ENCODE results near the gene ST3GAL3.

ST3GAL3 gene

DNA sequence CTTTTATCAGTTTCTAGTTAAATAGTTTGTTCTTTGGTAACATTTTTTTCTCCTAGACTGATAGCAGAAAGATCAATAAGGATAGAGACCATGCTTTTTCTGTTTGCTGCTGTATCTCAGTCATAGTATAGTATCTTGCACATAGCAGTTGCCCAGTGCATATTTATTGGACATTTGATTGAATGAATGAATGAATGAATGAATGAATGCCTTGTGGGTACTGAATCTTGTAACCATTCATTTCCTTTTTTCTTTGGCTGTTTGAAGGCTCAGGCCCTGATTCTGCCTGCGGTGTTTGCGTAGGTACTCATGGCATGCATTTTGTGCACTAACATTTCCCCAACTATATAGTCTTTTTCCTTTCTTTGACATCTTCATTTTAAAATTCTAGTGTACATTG lies 83.9 kb downstream of the ST3GAL3 start:
- Histone ChIP-seq H3K4me3 (ENCODE audit: low read depth, low read length) (no peak overlapping the region), H3K36me3 (ENCODE audit: control insufficient read depth, insufficient read depth, low read length) (no peaks in the 10 kb centered on the region), H3K27ac (ENCODE audit: low read depth, low read length) (no peak overlapping the region), H3K27me3 (ENCODE audit: control insufficient read depth, insufficient read depth, low read length) (no peaks in the 10 kb centered on the region), H3K4me1 (ENCODE audit: control insufficient read depth, insufficient read depth, low read length) (no peaks in the 10 kb centered on the region), H3K9me3 (ENCODE audit: control insufficient read depth, insufficient read depth, low read length) (no peaks in the 10 kb centered on the region), H3K9ac (ENCODE audit: low read depth, low read length) (no peak overlapping the region)

DNA sequence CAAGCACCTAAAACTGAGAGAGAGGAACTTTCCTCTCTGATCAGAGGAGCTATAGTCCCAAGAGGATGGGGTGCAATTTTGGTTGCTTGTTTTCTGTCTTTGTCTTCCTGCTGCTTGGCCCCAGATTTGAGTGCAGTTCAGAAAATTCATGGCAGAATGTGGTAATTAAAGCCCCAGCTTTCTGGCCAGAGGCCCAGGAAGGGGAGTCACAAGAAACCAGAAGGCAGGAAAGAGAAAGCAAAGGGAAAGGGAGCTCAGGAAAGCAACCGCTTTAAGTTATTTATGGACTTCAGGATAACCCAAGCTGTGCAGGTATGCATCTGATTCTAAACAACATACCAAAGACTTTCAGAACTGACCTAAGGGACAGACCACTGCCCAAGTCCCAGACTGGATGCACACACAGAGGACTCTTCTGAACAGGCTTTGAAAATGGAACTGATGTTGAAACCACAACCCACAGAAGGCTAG lies 88.8 kb downstream of the ST3GAL3 start:
- Histone ChIP-seq H3K27me3 (ENCODE audit: control insufficient read depth, insufficient read depth, low read length) (no peaks in the 10 kb centered on the region), H3K4me3 (ENCODE audit: low read depth, low read length) (no peak overlapping the region), H3K27ac (ENCODE audit: low read depth, low read length) (no peak overlapping the region), H3K9me3 (ENCODE audit: control insufficient read depth, insufficient read depth, low read length) (no peaks in the 10 kb centered on the region), H3K36me3 (ENCODE audit: control insufficient read depth, insufficient read depth, low read length) (no peaks in the 10 kb centered on the region), H3K9ac (ENCODE audit: low read depth, low read length) (no peak overlapping the region), H3K4me1 (ENCODE audit: control insufficient read depth, insufficient read depth, low read length) (no peaks in the 10 kb centered on the region)

DNA sequence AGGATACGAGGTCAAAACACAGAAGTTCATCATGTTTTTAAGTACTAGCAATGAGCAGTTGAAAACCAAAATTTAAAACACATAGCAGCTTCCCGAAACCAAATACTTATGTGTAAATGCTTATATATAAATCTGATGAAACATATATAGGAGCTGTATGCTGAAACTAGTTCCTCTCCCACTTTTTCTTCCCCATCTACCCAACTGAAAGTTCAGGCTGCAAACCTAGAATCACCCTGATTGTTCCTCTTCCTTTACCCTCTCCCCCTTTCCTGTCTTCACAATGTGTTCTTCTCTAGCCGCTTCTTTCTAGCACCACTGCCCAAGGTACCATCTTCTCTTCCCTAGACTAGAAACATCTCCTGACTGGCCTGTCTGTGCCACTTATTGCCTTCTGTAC lies 90.6 kb downstream of the ST3GAL3 start:
- H3K27me3 ChIP-seq (ENCODE audit: control insufficient read depth, insufficient read depth, low read length): no peaks in the 10 kb centered on the region
- no peaks in the 10 kb centered on the region for H3K9me3 ChIP-seq (ENCODE audit: control insufficient read depth, insufficient read depth, low read length)
- H3K4me1 ChIP-seq (ENCODE audit: control insufficient read depth, insufficient read depth, low read length): no peaks in the 10 kb centered on the region
- no peak overlapping the region for H3K4me3 ChIP-seq (ENCODE audit: low read depth, low read length)
- no peak overlapping the region for H3K27ac ChIP-seq (ENCODE audit: low read depth, low read length)
- no peak overlapping the region for H3K9ac ChIP-seq (ENCODE audit: low read depth, low read length)
- no peaks in the 10 kb centered on the region for H3K36me3 ChIP-seq (ENCODE audit: control insufficient read depth, insufficient read depth, low read length)

DNA sequence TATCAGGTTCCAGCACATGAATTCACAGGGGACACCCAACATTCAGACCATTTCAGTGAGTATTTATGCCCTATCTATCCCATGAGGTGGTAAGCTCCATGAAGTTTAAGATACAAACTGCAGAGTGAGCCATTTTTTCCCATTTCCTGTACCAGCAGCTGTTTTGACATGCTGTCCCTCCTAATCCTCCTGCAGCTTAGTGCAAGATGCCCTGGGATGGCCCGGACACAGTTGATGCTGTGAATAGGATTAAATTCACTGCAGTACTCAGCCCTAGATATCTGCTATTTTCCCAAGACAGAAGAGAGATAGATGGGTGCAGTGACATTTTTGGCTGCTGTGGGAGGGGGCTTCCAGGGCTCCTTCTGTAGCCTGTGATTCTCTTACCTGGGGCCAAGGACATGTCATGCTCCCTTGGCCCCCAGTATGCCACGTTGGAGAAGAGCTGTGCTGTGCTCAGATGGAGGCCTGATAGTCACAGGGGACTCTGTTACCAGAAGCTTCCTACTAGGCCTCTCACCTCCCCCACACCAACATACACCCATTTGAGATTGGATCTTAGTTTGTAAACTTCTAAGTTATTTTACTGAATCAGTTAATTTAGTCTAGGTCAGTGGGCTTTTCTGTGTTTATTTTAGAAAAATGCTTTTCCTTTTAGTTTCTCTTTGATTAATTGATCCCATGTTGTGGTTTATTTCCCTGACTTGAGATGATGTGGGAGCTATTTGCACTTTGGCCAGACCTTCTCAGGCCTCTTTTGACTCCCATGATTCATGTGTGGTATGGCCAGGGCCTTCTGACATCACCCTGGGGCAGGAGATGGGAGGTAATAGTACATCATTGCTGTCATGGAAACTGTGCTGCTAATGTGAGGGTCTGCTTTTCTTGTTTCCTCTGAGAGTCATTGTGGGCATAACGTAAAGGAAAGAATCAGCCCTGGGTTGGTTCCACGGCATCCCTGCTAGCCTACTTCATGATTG lies 92.6 kb downstream of the ST3GAL3 start:
- Histone ChIP-seq H3K27ac (ENCODE audit: low read depth, low read length) (no peak overlapping the region), H3K36me3 (ENCODE audit: control insufficient read depth, insufficient read depth, low read length) (no peaks in the 10 kb centered on the region)

DNA sequence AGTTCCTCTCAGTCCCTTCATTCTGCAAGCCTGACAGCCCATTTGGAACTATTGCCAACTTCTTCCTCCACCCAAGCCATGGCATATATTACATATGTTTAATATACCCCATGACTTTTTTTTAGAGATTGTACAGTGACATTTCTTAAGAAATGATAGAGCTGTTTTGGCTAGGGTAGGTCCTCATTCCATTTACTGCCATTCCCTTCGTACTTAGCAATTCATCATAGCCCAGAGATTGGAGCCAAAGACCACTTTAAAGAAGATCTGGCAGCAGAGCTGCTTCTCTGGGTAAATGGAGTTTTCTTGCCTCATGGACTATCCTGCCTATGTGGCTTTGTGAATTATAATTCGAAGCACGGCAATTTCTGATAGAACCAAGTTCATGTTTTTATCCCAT lies 93.4 kb downstream of the ST3GAL3 start:
- Histone ChIP-seq H3K27me3 (ENCODE audit: control insufficient read depth, insufficient read depth, low read length) (no peaks in the 10 kb centered on the region), H3K27ac (ENCODE audit: low read depth, low read length) (no peak overlapping the region), H3K4me3 (ENCODE audit: low read depth, low read length) (no peak overlapping the region), H3K4me1 (ENCODE audit: control insufficient read depth, insufficient read depth, low read length) (0 out of 2 replicates have a peak, but pooled peaks cover 4% of the 10 kb centered on the region), H3K36me3 (ENCODE audit: control insufficient read depth, insufficient read depth, low read length) (no peaks in the 10 kb centered on the region), H3K9ac (ENCODE audit: low read depth, low read length) (no peak overlapping the region), H3K9me3 (ENCODE audit: control insufficient read depth, insufficient read depth, low read length) (no peaks in the 10 kb centered on the region)

More for the DNA sequence above, 92.6 kb downstream of the ST3GAL3 start:
- no peak overlapping the region for H3K4me3 ChIP-seq (ENCODE audit: low read depth, low read length)
- no peak overlapping the region for H3K9ac ChIP-seq (ENCODE audit: low read depth, low read length)
- 0 out of 2 replicates have a peak, but pooled peaks cover 3% of the 10 kb centered on the region for H3K4me1 ChIP-seq (ENCODE audit: control insufficient read depth, insufficient read depth, low read length)
- no peaks in the 10 kb centered on the region for H3K9me3 ChIP-seq (ENCODE audit: control insufficient read depth, insufficient read depth, low read length)
- no peaks in the 10 kb centered on the region for H3K27me3 ChIP-seq (ENCODE audit: control insufficient read depth, insufficient read depth, low read length)

DNA sequence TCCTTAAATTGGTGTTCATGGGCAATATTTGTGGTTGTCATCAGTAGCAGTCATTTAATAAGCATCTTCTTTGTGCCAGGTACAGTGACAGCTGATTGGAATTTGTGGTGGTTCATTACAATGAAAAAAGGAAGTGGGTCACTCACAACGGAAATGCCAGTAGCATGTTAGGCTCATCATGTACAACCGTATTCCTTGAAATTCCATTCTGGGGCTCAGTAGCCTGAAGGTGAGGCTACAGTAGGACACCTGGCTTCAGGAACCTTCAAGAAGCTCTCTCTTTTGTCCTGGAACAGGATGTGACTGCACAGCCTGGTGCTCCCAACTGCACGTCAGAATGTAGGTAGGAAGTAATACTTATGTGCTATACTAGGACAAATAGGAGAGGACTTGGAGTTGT lies 93.9 kb downstream of the ST3GAL3 start:
- H3K9me3 ChIP-seq (ENCODE audit: control insufficient read depth, insufficient read depth, low read length): no peaks in the 10 kb centered on the region
- H3K27ac ChIP-seq (ENCODE audit: low read depth, low read length): no peak overlapping the region
- H3K9ac ChIP-seq (ENCODE audit: low read depth, low read length): no peak overlapping the region
- 0 out of 2 replicates have a peak, but pooled peaks cover 4% of the 10 kb centered on the region for H3K4me1 ChIP-seq (ENCODE audit: control insufficient read depth, insufficient read depth, low read length)
- H3K27me3 ChIP-seq (ENCODE audit: control insufficient read depth, insufficient read depth, low read length): no peaks in the 10 kb centered on the region
- no peaks in the 10 kb centered on the region for H3K36me3 ChIP-seq (ENCODE audit: control insufficient read depth, insufficient read depth, low read length)
- H3K4me3 ChIP-seq (ENCODE audit: low read depth, low read length): no peak overlapping the region

DNA sequence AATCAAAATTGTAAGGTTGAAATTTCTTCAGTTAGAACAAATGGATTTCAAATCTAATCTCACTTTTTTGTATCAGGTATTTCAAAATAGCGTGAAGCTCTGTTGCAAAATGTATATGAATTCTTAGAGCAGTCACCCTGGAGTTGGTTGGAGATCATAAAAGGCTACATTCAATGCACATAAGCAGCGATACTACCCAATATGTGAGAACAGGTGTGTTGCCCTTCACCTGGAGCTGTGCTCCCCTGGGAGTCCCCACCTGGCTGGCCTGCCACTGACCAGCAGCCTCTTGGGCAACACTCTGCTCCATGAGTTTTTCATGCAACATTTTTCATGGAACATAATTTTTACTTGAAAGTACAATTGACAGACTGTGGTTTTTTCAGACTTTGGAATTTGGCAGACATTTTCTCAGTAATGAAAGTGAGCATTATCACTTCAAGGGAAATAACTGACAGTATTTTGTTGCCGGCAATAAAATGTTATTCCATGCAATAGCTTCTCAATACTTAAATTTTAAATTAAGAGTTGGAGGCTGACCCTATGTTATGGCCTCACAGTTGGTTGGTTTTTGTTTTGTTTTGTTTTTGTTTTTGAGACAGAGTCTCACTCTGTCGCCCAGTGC lies 95.1 kb downstream of the ST3GAL3 start:
- H3K9ac ChIP-seq (ENCODE audit: low read depth, low read length): no peak overlapping the region
- no peak overlapping the region for H3K4me3 ChIP-seq (ENCODE audit: low read depth, low read length)
- 0 out of 2 replicates have a peak, but pooled peaks cover 4% of the 10 kb centered on the region for H3K4me1 ChIP-seq (ENCODE audit: control insufficient read depth, insufficient read depth, low read length)
- no peaks in the 10 kb centered on the region for H3K36me3 ChIP-seq (ENCODE audit: control insufficient read depth, insufficient read depth, low read length)
- no peak overlapping the region for H3K27ac ChIP-seq (ENCODE audit: low read depth, low read length)
- no peaks in the 10 kb centered on the region for H3K9me3 ChIP-seq (ENCODE audit: control insufficient read depth, insufficient read depth, low read length)
- no peaks in the 10 kb centered on the region for H3K27me3 ChIP-seq (ENCODE audit: control insufficient read depth, insufficient read depth, low read length)

DNA sequence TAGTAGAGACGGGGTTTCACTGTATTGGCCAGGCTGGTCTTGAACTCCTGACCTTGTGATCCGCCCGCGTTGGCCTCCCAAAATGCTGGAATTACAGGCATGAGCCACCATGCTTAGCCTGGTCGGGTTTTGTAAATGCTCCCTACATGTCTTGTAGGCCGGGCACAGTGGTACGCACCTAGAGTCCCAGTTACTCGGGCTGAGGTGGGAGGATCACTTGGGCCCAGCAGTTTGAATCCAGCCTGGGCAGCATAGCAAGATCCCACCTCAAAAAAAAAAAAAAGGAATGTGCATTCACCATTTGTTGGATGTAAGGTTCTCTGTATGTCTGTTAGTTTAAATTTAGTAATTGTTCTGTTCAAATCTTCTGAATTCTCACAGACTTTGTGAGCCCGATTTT lies 95.8 kb downstream of the ST3GAL3 start:
- Histone ChIP-seq H3K4me1 (ENCODE audit: control insufficient read depth, insufficient read depth, low read length) (0 out of 2 replicates have a peak, but pooled peaks cover 4% of the 10 kb centered on the region), H3K9ac (ENCODE audit: low read depth, low read length) (no peak overlapping the region), H3K4me3 (ENCODE audit: low read depth, low read length) (no peak overlapping the region), H3K36me3 (ENCODE audit: control insufficient read depth, insufficient read depth, low read length) (no peaks in the 10 kb centered on the region), H3K27me3 (ENCODE audit: control insufficient read depth, insufficient read depth, low read length) (no peaks in the 10 kb centered on the region), H3K27ac (ENCODE audit: low read depth, low read length) (no peak overlapping the region), H3K9me3 (ENCODE audit: control insufficient read depth, insufficient read depth, low read length) (no peaks in the 10 kb centered on the region)

DNA sequence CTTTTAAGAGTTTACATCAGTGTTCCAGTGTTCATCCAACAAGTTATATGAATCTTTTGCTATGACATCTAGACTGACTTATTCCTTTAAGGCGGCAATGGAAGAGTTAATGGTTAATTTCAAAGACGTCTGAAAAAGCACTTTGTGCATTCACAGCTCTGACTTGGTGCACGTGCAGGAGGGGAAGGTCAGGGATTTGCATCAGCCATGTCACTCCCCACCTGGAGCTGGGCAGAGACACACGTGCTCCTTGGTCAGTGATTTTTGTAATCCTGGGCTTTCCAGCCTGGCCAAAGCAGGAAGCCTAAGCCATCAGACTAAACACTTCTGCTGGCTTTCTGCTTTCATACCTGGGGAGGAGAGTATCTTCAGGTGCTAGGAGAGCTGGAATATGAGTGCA lies 96.3 kb downstream of the ST3GAL3 start:
- Histone ChIP-seq H3K27ac (ENCODE audit: low read depth, low read length) (no peak overlapping the region), H3K4me3 (ENCODE audit: low read depth, low read length) (no peak overlapping the region), H3K9me3 (ENCODE audit: control insufficient read depth, insufficient read depth, low read length) (no peaks in the 10 kb centered on the region)

DNA sequence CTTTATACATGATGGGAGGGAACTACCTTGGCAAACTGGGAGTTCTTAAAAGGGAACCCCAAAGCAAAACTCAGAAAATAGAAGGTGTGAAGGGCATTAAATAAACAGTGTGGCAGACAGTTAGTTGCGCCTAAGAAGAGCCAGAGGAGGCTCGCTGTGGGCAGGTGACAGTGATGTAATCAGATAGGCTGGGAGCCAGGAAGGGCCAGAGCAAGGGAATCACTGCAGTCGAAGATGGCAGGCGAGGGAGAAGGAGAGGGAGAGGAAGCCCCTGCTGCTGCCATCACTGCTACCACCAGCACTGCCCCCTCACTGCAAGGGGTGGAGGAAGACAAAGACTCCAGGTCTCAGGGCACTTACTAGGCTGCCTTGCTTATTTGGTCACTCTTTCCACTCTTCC lies 97.2 kb downstream of the ST3GAL3 start:
- no peaks in the 10 kb centered on the region for H3K27me3 ChIP-seq (ENCODE audit: control insufficient read depth, insufficient read depth, low read length)
- no peak overlapping the region for H3K9ac ChIP-seq (ENCODE audit: low read depth, low read length)
- H3K27ac ChIP-seq (ENCODE audit: low read depth, low read length): no peak overlapping the region
- H3K4me3 ChIP-seq (ENCODE audit: low read depth, low read length): no peak overlapping the region
- H3K36me3 ChIP-seq (ENCODE audit: control insufficient read depth, insufficient read depth, low read length): no peaks in the 10 kb centered on the region
- H3K4me1 ChIP-seq (ENCODE audit: control insufficient read depth, insufficient read depth, low read length): 0 out of 2 replicates have a peak, but pooled peaks cover 4% of the 10 kb centered on the region
- no peaks in the 10 kb centered on the region for H3K9me3 ChIP-seq (ENCODE audit: control insufficient read depth, insufficient read depth, low read length)

More for the DNA sequence above, 96.3 kb downstream of the ST3GAL3 start:
- H3K27me3 ChIP-seq (ENCODE audit: control insufficient read depth, insufficient read depth, low read length): no peaks in the 10 kb centered on the region
- 0 out of 2 replicates have a peak, but pooled peaks cover 4% of the 10 kb centered on the region for H3K4me1 ChIP-seq (ENCODE audit: control insufficient read depth, insufficient read depth, low read length)
- H3K9ac ChIP-seq (ENCODE audit: low read depth, low read length): no peak overlapping the region
- no peaks in the 10 kb centered on the region for H3K36me3 ChIP-seq (ENCODE audit: control insufficient read depth, insufficient read depth, low read length)

DNA sequence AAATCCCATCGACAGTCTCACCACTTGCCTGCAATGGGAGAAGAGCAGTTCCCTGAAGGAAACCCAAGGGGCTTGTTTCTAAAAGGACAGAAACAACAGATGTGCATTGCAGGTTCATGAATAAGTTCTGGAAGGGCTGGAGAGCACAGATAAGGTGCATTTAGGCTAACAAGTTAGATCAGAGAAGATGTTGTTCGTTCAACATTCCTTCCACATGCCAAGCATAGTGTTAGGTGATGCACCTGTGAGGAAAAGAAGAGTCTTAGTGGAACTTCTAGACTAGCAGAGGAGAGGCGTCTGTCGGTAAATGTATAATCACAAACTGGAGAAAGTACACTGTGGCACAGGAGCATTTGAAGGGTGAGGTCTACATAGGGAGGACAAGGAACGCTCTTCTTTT lies 98.0 kb downstream of the ST3GAL3 start:
- Histone ChIP-seq H3K9me3 (ENCODE audit: control insufficient read depth, insufficient read depth, low read length) (no peaks in the 10 kb centered on the region), H3K27me3 (ENCODE audit: control insufficient read depth, insufficient read depth, low read length) (no peaks in the 10 kb centered on the region), H3K36me3 (ENCODE audit: control insufficient read depth, insufficient read depth, low read length) (no peaks in the 10 kb centered on the region), H3K27ac (ENCODE audit: low read depth, low read length) (no peak overlapping the region), H3K9ac (ENCODE audit: low read depth, low read length) (no peak overlapping the region), H3K4me1 (ENCODE audit: control insufficient read depth, insufficient read depth, low read length) (0 out of 2 replicates have a peak, but pooled peaks cover 4% of the 10 kb centered on the region), H3K4me3 (ENCODE audit: low read depth, low read length) (no peak overlapping the region)

Data from HUES48 (cell line).